SH-SY5Y (cell line): ENCODE results near the gene HAAO.

Experiments used
- GATA2 ChIP-seq: IDR thresholded peaks from 2 replicates; pipeline ENCODE4 v1.6.1; 2011; ENCODE audit warnings: mild to moderate bottlenecking, low read depth, low read length
- GATA3 ChIP-seq: IDR thresholded peaks from 2 replicates; pipeline ENCODE4 v1.6.1; 2011; ENCODE audit warnings: low read depth, mild to moderate bottlenecking, low read length, moderate library complexity

- TF ChIP-seq GATA2 (no peak), GATA3 (no peak)
Observed at GRCh38 chr2:42736598-42737322, 55.6 kb downstream of the HAAO start.
